ENCODE results near the gene ZBTB7C.

ZBTB7C gene

DNA sequence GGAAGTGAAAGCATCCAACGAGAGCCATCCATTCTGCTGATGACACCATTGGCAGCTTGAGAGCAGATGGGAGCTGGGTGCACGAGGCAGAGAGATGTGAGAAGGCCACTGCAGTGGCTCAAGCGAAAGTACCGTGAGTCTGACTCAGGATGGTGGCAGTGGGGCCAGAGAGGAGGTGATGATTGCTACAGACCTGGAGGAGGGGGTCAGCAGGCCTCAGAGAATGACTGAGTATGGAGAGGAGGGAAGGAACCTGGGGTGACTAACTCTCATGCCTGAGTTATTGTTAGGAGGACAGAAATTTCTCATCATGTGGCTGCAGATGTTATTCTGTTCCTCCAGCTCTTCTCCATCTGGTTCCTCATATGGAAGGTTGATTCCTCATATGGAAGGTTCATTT is 8.8 kb upstream of the ZBTB7C start:
- DNase-seq: no peak

GRCh38 chr18:48413342-48413741 is 4.2 kb upstream of the ZBTB7C start:
- DNase-seq: no peak

DNA sequence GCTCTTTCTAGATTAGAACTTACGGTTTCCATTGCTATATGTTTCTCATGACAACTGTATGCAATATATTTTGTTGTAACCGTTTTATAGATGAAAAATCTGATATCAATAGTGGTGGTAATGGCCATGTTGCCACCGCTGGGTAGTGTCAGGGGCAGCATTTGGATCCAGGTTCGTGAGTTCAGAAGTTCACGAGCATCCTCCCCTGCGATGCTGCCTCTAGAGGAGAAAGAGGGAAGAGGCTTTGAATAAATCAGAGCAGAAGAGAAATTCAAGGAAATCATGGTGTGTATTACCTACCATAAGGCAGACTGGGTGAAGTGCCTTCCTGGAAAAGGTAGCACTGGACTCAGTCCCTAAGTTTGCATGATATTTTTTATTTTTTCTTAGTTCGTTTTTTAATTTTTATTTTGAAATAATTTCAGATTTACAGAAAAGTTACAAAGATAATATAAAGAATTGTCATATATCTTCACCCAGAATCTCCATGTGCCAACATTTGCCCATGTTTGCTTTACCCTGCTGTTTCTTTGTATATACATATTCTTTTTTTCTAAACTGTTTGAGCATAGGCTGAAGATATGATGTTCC is 3.3 kb upstream of the ZBTB7C start:
- DNase-seq: peak; percentile 66 to 72

GRCh38 chr18:48410095-48410920 is 1.1 kb upstream of the ZBTB7C start:
- peak; percentile 65 to 66 for DNase-seq

DNA sequence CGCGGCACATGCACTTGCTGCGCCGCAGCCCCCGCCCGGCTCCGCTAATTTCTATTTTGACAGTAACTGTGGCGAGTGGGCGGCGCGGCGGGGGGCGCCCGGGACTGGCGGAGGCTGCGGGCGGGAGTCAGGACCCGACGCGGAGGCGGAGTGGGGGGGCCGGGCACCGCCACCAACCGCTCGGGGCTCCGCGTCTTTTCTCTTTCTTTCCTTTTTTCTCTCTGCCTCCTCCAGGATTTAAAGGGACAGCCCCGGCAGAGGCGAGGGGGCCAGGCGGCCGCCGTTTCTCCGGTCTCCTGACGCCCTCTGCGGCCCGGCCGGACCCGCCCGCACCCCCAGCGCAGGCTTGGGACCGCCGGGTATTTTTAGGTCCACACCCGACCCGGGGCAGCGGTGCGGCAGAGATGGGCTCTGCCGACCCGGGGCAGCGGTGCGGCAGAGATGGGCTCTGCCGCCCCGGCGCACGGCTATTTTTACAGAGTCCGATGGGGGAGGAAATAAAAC is 460 bp upstream of the ZBTB7C start:
- DNase-seq: peak in 1 of 2 experiments; percentile 14

DNA sequence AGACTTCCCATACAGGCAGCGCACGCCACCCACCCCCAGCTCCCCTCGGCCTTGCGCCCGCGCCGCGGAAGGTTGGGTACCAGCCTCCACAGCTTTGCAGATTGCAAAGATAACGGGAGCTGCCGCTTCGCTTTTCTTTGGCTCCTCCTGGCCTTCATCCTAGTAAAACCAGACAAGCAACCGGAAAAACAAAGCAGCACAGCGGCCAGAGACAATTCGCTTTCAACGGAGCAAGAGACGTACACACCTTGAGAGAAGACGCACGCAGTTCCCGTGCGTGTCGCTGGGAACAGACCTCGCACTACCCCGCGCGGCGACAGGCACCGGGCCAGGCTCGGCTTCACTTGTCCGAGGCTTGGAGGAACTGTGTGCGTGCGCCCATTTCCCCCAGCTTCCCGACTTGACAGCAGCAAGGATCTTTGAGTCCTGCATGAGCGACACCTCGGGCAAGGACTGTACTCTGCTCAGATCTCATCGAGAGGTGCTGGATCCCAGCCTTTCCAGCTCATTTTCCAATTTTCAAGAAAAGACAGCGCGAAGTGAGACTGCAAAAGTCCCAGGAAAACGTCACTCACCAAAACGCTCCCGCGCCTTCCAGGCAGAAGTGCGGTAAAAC is 964 bp downstream of the ZBTB7C start:
- DNase-seq: no peak

GRCh38 chr18:48407358-48407757 is 1.8 kb downstream of the ZBTB7C start:
- DNase-seq: no peak

DNA sequence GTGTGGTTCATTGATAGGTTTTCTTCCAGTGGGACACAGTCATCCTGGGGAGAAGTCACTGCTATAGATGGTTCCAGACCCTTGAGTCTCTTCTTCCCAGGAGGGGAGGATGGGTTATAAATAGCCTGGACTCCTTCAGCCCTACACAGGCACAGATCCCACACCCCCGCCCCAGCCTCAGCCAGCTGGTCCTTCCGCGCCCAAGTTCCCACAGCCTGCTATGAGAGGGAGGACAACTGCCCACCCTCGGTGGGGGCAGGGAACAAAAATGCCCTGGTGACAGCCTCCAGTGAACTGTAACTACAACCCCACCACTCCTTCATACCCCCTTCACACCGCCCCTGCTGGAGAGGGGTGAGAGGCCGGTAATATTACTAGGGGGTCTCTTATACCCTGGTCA is 3.2 kb downstream of the ZBTB7C start:
- DNase-seq: no peak

GRCh38 chr18:48404716-48405507 is 4.3 kb downstream of the ZBTB7C start:
- DNase-seq: no peak

DNA sequence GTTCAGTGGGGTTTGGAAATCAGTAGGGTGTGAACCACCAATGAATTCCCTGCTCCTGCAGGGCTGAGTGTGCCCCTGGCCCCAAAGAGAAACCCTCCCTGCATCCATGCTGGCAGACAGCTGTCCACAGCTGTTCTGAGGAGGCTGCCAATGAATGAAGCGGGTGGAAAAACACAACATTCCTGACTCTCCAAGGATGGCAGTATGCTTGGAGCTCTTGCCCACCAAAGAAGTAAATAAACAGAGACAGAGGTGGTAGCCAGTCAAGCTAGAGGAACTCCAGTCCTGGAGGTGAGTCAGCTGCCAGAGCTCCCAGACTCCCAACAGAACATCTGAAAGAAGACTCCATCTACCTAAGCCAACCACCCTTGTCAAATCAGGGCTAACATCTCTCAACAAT is 6.2 kb downstream of the ZBTB7C start:
- DNase-seq: no peak

- no peak for DNase-seq
Measured at GRCh38 chr18:48399303-48400075, 9.7 kb downstream of the ZBTB7C start.

GRCh38 chr18:48398074-48398473 is 11.1 kb downstream of the ZBTB7C start:
- DNase-seq: no peak

DNA sequence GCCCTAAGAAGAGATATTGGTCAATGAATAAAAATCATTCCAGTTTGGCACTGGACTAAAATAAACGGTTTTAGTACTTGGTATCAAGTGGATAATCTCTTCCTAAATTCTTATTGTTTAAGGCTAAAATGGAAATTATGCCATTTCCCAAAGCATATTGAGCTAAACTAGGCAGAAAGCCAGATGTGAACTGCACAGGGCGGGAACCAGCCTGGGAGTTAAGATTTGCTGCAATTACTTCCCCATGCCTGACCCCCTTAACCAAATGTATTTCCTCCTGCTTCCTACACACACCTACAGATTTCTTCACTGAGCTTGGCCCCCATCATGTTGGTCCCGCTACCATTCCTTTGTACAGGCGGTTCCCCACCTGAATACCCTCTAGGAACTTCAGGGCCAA is 12.2 kb downstream of the ZBTB7C start:
- no peak for DNase-seq

DNA sequence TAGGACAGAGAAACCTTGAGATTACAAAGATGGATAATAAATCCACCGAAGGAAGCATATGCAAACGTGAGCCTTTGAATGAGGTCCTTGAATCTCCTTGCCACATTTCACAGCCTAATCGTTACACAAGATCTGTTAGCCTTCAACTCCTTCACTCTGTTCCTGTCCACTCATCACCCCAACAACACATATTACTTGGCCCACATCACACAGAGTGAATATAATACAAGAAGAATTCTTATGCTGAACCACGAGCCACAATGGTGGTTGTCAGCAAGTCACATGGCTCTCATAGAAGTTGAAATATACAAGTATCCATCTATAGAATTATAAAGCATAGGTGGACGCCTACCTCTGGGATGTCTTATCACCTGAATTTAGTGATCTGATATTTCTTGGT is 12.6 kb downstream of the ZBTB7C start:
- no peak for DNase-seq

- DNase-seq: no peak
Measured at GRCh38 chr18:48395646-48396045, 13.5 kb downstream of the ZBTB7C start.

GRCh38 chr18:48394176-48394575 is 15.0 kb downstream of the ZBTB7C start:
- no peak for DNase-seq

DNA sequence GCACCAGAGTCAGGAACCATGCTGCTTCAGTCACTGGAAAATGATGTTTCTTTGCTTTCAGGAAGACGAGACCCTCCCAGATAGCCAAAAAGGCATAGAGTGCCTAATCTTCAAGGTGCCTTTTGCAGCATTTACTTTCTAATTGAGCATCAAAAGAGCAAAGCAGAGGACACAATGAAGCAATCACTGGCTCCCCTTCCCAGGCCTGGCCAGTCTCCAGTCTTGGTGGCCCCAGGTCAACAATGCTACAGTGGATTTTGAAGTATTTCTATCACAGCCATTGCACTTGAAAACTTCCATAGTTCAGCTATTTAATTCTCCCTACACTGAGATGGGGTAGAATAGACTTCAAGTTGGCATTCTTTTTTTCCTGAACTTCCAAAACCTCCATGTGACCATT is 15.4 kb downstream of the ZBTB7C start:
- no peak for DNase-seq

DNA sequence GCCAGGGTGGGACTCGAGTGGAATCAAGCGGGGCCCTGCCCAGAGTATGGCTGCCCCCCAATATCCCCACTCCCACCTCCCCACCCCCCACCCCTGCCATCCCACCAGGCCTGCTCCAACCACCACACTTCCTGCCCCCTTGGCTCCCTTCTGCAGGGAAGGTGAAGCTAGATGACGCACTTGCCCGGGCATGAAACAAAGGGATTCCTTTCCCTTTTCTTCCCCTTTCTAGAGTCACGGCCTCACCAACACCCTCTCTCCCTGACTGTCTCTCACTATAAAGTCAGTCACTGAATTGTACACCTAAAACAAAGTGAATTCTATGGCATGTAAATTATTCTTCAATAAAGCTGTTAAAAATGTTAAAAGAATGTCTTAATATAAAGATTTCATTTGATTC is 16.0 kb downstream of the ZBTB7C start:
- DNase-seq: no peak

DNA sequence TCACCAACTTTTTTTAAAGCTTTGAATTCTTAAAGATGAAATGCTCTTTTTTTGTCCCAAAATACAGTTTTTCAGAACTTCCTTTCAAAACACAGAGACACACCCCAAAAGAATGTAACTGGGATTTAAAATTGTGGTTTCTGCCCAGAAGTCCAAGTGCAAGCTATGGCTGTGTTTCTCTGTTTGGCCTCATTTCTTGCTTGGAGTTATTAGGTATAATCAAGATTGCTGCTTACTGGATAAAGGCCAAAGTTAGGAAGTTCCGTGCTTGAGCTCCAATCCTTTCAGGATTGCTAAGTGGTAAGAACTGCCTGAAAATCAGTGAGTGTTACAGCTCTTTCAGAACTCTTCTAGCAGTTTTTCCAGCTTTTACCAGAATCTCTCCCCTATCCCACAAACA is 16.9 kb downstream of the ZBTB7C start:
- no peak for DNase-seq

GRCh38 chr18:48391868-48392267 is 17.3 kb downstream of the ZBTB7C start:
- DNase-seq: no peak

DNA sequence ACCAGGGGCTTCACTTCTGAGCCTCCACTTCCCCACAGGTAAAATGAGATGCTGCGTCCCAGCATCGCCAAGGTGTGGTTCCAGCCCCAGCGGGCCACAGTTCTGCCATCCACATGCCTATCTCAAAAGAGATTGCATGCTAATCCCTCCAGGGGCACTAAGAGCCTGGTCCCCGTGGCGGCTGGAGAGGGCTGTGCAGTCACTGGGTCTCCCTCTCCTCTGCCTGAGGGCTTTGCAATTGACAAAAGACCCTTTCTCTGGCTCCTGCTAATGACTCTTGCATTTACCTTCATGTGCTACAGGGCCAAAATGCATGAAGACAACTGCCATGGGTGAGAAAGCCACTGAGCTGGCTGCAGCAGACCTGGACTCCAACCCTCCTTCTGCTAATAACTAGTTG is 18.5 kb downstream of the ZBTB7C start:
- DNase-seq: no peak

DNA sequence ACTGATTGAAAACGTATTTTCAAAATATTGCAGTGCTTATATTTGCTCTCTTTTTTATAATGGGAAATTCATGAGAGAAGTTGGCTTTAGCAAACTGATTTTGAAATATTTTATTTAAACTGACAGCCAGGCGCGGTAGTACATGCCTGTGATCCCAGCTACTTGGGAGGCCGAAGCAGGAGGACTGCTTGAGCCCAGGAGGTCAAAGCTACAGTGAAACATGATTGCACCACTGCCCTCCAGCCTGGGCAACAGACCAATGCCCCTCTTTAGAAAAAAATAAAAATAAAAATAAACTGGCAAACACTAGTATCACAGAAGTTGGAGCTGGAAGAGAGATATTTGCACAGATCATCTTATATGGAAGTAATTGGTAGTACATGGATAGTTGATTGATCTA is 20.7 kb downstream of the ZBTB7C start:
- no peak for DNase-seq

All from Kasumi-1 (cell line).